Measurements from ENCODE around the gene TAF4.

Gene TAF4

GRCh38 chr20:62053465-62054196 lies 12.1 kb downstream of the TAF4 start:
- Histone ChIP-seq H3K9me3 (ENCODE audit: insufficient read depth, low read depth, low read length) (no peaks in the 10 kb centered on the region; the same call in 1 of the 2 replicates), H3K4me1 (ENCODE audit: insufficient read depth, low read length) (no peaks in the 10 kb centered on the region), H3K9ac (ENCODE audit: low read depth, low read length) (no peak overlapping the region), H3K36me3 (ENCODE audit: insufficient read depth, low read depth, low read length) (peaks cover 34% of the 10 kb centered on the region), H3K27ac (ENCODE audit: low read length) (no peak overlapping the region), H3K27me3 (ENCODE audit: insufficient read depth, low read length) (no peaks in the 10 kb centered on the region), H3K4me3 (ENCODE audit: low read length) (no peak overlapping the region)

DNA sequence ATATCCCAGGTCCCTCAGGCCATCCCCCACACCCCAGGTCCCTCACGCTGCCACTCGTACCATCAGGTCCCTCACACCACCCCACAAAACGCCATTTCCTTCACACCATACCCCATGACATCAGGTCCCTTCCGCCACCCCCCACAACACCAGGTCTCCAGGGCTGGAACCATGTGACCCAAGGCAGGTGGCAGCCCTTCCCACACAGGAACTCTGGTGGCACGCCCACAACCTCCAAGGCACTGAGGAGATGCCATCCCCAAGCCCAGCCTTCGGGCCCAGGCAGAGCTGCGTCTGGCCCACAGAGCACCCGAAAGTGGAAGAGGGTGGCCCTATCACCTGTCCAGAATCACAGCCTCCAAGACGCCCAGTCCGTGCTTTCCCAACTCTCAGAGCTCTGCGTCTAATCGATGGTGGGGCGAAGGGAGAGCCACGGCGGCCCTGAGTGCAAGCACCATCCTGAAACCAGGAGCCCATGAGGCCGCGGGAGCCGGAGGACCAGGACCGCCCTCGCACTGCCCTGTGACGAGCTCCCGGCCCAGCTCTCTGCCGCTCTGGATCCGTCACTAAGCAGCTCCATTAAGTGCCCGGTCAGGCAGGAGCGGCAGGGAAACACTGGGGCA lies 12.7 kb downstream of the TAF4 start:
- Histone ChIP-seq H3K27me3 (ENCODE audit: insufficient read depth, low read length) (no peaks in the 10 kb centered on the region), H3K4me1 (ENCODE audit: insufficient read depth, low read length) (no peaks in the 10 kb centered on the region; the same call in 1 of the 2 replicates), H3K9me3 (ENCODE audit: insufficient read depth, low read depth, low read length) (no peaks in the 10 kb centered on the region; the same call in 1 of the 2 replicates), H3K9ac (ENCODE audit: low read depth, low read length) (no peak overlapping the region), H3K27ac (ENCODE audit: low read length) (no peak overlapping the region), H3K36me3 (ENCODE audit: insufficient read depth, low read depth, low read length) (peaks cover 34% of the 10 kb centered on the region), H3K4me3 (ENCODE audit: low read length) (no peak overlapping the region)

DNA sequence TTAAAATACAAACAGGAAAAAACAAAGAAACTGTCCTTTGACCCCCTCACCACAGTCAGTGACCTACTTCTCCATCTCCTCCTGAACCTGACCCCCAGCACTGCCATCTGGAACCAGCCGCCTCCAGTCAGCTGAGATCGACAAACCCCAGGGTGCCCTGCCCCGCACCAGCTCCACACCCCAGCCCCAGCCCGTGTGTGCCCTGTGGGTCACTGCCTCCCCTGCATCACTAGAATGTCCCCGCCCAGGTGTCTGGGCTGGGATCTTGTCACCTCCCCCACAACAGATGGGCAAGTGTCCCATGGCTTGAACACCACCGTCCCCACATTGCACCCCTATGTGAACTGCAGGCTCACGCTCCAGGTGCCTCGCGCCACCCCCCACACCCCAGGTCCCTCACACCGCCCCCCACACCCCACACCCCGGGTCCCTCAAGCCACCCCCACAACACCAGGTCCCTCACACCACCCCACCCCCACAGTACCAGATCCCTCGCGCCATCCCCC lies 13.3 kb downstream of the TAF4 start:
- H3K4me1 ChIP-seq (ENCODE audit: insufficient read depth, low read length) = peaks cover 2% of the 10 kb centered on the region; the same call in 1 of the 2 replicates
- no peaks in the 10 kb centered on the region; the same call in 1 of the 2 replicates for H3K9me3 ChIP-seq (ENCODE audit: insufficient read depth, low read depth, low read length)
- no peak overlapping the region for H3K4me3 ChIP-seq (ENCODE audit: low read length)
- no peaks in the 10 kb centered on the region for H3K27me3 ChIP-seq (ENCODE audit: insufficient read depth, low read length)
- peaks cover 34% of the 10 kb centered on the region for H3K36me3 ChIP-seq (ENCODE audit: insufficient read depth, low read depth, low read length)
- H3K27ac ChIP-seq (ENCODE audit: low read length) = no peak overlapping the region
- H3K9ac ChIP-seq (ENCODE audit: low read depth, low read length) = no peak overlapping the region

DNA sequence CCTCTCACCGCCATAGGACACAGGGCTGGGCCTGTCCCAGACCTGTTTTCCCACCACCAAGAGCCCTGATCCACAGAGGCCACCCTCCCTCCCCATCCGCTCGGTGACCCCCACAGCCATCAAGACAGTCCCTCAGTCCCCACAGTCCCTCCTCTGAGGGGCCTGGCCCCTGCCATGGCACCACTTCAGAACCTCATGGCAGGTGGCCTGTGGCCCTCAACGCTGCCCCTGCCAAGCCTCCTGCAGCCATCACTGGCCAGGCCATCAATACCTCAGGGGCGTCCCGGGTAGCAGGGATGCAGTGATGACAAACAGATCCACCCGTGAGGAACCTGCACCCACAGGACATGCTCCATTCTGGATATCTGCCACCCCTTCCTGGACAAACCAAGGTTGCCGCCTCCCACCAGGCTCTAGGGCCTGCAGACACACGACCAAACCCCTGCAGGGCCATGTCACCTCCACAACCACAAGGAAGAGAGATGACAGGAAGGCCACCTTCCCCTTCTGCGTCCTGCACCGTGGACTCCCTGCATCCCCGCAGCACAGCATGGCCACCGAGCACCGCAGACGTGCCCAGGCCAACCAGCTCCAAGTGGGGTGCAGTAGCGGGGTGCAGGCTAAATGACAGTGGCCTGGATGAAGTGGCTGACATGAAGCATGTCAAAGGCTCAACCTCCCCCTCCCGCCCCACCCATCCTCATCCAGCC lies 14.0 kb downstream of the TAF4 start:
- peaks cover 3% of the 10 kb centered on the region; the same call in 1 of the 2 replicates for H3K4me1 ChIP-seq (ENCODE audit: insufficient read depth, low read length)
- no peak overlapping the region for H3K4me3 ChIP-seq (ENCODE audit: low read length)
- H3K9ac ChIP-seq (ENCODE audit: low read depth, low read length) = no peak overlapping the region
- H3K27ac ChIP-seq (ENCODE audit: low read length) = no peak overlapping the region
- H3K9me3 ChIP-seq (ENCODE audit: insufficient read depth, low read depth, low read length) = no peaks in the 10 kb centered on the region; the same call in 1 of the 2 replicates
- no peaks in the 10 kb centered on the region for H3K27me3 ChIP-seq (ENCODE audit: insufficient read depth, low read length)
- peaks cover 34% of the 10 kb centered on the region for H3K36me3 ChIP-seq (ENCODE audit: insufficient read depth, low read depth, low read length)

GRCh38 chr20:62051144-62051543 lies 14.5 kb downstream of the TAF4 start:
- Histone ChIP-seq H3K9me3 (ENCODE audit: insufficient read depth, low read depth, low read length) (no peaks in the 10 kb centered on the region; the same call in 1 of the 2 replicates), H3K36me3 (ENCODE audit: insufficient read depth, low read depth, low read length) (peaks cover 30% of the 10 kb centered on the region), H3K27ac (ENCODE audit: low read length) (no peak overlapping the region), H3K9ac (ENCODE audit: low read depth, low read length) (no peak overlapping the region), H3K4me3 (ENCODE audit: low read length) (no peak overlapping the region), H3K27me3 (ENCODE audit: insufficient read depth, low read length) (no peaks in the 10 kb centered on the region), H3K4me1 (ENCODE audit: insufficient read depth, low read length) (peaks cover 3% of the 10 kb centered on the region; the same call in 1 of the 2 replicates)

DNA sequence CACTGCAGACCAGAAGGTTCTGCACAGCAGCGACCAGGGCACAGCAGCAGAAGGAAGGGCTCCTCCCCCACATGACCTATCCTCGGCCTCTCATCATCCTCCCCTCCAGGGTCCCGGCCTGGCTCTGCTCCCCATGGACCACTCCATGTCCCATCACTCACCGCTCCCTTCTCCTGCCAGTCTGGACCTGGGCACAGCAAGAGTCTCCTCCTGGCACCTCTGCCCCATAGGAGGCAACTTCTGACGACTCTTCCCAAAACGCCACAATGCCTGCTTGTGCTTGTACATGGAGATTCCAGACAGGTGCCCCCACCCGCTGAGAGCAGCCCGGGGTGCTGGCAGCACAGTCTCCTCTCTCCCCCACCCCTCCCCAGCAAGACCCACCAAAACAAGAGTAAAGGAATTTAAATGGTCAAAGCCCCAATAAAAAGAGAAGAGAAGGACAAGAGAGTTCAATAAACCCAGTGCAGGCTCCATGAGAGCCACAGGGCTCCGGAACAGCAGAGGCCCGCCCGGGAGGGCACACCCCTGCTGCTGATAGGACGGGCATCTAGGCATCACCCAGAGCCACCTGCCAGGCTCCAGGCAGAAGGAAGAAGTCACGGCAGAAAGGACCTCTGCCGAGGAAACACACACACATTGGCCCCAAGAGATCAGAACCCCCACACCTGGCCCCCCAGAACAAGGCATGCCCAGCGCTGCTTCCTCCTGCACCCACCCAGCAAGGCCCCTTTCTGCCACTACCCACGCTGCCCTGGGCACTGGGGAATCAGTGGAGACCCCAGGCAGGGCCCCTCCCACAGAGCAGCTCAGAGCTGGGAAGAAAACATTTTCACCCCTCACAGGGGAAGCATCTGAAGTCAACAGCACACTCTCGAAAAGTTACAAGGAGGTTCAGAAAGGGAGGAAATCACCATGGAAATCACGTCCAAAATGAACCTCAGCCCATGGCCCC lies 15.2 kb downstream of the TAF4 start:
- Histone ChIP-seq H3K4me3 (ENCODE audit: low read length) (no peak overlapping the region), H3K36me3 (ENCODE audit: insufficient read depth, low read depth, low read length) (peaks cover 25% of the 10 kb centered on the region), H3K9me3 (ENCODE audit: insufficient read depth, low read depth, low read length) (no peaks in the 10 kb centered on the region; the same call in 1 of the 2 replicates), H3K4me1 (ENCODE audit: insufficient read depth, low read length) (peaks cover 7% of the 10 kb centered on the region), H3K9ac (ENCODE audit: low read depth, low read length) (no peak overlapping the region), H3K27me3 (ENCODE audit: insufficient read depth, low read length) (no peaks in the 10 kb centered on the region), H3K27ac (ENCODE audit: low read length) (no peak overlapping the region)

DNA sequence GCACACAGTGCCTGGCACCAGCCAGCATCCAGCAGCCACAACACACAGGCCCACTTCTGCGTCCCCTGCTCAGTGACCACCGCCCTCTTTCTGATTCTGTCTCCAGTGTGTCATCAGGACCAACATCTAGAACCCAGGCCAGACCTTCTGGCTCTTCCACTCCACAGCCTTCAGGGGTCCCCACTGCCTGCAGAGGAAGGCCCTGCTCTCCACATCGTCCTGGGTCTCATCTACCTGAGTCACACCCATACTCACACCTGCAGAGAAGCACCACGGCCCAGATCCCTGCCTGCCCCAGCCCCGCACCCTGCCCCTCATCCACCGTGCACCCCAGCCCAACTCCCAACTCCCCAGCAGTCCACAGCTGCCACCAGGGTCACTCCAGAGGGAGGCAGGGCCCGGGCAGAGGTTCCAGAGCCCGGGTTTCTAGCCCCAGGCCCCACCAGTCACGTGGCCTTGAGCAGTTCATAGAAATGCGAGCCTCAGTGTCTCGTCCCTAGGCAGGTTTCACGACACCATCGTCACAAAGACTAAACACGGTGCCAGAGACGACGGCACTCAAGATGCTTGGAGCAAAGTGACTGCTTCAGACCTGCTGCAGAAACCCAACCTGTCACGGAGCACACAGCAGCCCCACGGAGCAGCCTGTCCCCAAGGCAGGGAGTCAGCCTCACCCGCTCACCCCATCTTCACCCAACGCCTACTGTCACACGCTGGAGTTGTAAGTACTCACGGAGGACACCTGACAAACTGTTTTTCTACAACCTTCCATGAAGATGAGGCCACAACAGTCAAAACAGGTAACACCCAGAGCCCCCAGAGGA lies 16.1 kb downstream of the TAF4 start:
- no peaks in the 10 kb centered on the region for H3K27me3 ChIP-seq (ENCODE audit: insufficient read depth, low read length)
- H3K36me3 ChIP-seq (ENCODE audit: insufficient read depth, low read depth, low read length) = peaks cover 17% of the 10 kb centered on the region; the same call in 1 of the 2 replicates
- peaks cover 10% of the 10 kb centered on the region for H3K4me1 ChIP-seq (ENCODE audit: insufficient read depth, low read length)
- no peak overlapping the region for H3K9ac ChIP-seq (ENCODE audit: low read depth, low read length)
- no peaks in the 10 kb centered on the region for H3K9me3 ChIP-seq (ENCODE audit: insufficient read depth, low read depth, low read length)
- no peak overlapping the region for H3K27ac ChIP-seq (ENCODE audit: low read length)
- no peak overlapping the region for H3K4me3 ChIP-seq (ENCODE audit: low read length)

DNA sequence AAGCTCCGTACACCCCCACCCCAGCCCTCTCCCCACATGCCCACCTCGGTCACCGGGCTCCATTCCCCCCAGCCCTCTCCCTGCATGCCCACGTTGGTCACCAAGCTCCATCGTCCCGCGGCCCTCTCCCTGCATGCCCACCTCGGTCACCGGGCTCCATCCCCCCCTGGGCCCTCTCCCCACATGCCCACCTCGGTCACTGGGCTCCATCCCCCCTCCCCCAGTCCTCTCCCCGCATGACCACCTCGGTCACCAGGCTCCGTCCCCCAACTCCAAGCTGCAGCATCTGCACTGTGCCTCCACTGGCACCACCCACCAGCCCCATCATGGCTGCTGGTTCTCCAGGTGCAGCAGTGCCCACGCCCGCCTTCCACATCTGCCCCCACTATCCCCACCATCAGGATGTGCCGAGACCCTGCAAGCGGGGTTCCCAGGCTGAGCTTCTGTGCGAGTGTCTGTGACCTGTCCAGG lies 16.8 kb downstream of the TAF4 start:
- Histone ChIP-seq H3K27ac (ENCODE audit: low read length) (no peak overlapping the region), H3K27me3 (ENCODE audit: insufficient read depth, low read length) (no peaks in the 10 kb centered on the region), H3K9me3 (ENCODE audit: insufficient read depth, low read depth, low read length) (no peaks in the 10 kb centered on the region), H3K36me3 (ENCODE audit: insufficient read depth, low read depth, low read length) (peaks cover 10% of the 10 kb centered on the region; the same call in 1 of the 2 replicates), H3K4me3 (ENCODE audit: low read length) (no peak overlapping the region), H3K4me1 (ENCODE audit: insufficient read depth, low read length) (peaks cover 11% of the 10 kb centered on the region), H3K9ac (ENCODE audit: low read depth, low read length) (no peak overlapping the region)

- Histone ChIP-seq H3K4me3 (ENCODE audit: low read length) (no peak overlapping the region), H3K9me3 (ENCODE audit: insufficient read depth, low read depth, low read length) (no peaks in the 10 kb centered on the region), H3K9ac (ENCODE audit: low read depth, low read length) (no peak overlapping the region), H3K4me1 (ENCODE audit: insufficient read depth, low read length) (peaks cover 11% of the 10 kb centered on the region), H3K27me3 (ENCODE audit: insufficient read depth, low read length) (no peaks in the 10 kb centered on the region), H3K27ac (ENCODE audit: low read length) (no peak overlapping the region), H3K36me3 (ENCODE audit: insufficient read depth, low read depth, low read length) (peaks cover 5% of the 10 kb centered on the region; the same call in 1 of the 2 replicates)
Observed at GRCh38 chr20:62048346-62048761, 17.3 kb downstream of the TAF4 start.

GRCh38 chr20:62047666-62048345 lies 17.9 kb downstream of the TAF4 start:
- H3K4me1 ChIP-seq (ENCODE audit: insufficient read depth, low read length) = peaks cover 11% of the 10 kb centered on the region
- H3K36me3 ChIP-seq (ENCODE audit: insufficient read depth, low read depth, low read length) = 0 out of 2 replicates have a peak, but pooled peaks cover under 1% of the 10 kb centered on the region
- H3K27ac ChIP-seq (ENCODE audit: low read length) = no peak overlapping the region
- no peak overlapping the region for H3K4me3 ChIP-seq (ENCODE audit: low read length)
- H3K9me3 ChIP-seq (ENCODE audit: insufficient read depth, low read depth, low read length) = no peaks in the 10 kb centered on the region
- H3K27me3 ChIP-seq (ENCODE audit: insufficient read depth, low read length) = no peaks in the 10 kb centered on the region
- no peak overlapping the region for H3K9ac ChIP-seq (ENCODE audit: low read depth, low read length)

Data from iPS-20b (cell line).